Activated CD8-positive, alpha-beta memory T cell treated with anti-CD3 and anti-CD28 coated beads for 1 hour (primary cell): ENCODE data around the gene CATSPERD.

Source experiments
- DNase-seq, 2 donors: peaks; one replicate each; pipeline ENCODE4 v3.0.0-alpha.2; 2020; ENCODE audit warnings: low read depth in 1 of 2; ENCODE audit errors: extremely low read depth in 1 of 2

Gene CATSPERD

GRCh38 chr19:5719961-5720790 is at the start of gene CATSPERD, which contains the start of gene LONP1:
Gene CATSPERD (plus strand): TSS chr19:5720637. CDS start chr19:5720738, 101 bp downstream.
Gene LONP1 (minus strand): TSS chr19:5720146. CDS start chr19:5720132, 14 bp downstream.
- DNase-seq: peak; percentile 96 to 97

GRCh38 chr19:5671600-5671999 is 48.8 kb upstream of the CATSPERD start:
- no peak for DNase-seq

GRCh38 chr19:5672708-5673459 is 47.6 kb upstream of the CATSPERD start:
- no peak for DNase-seq

GRCh38 chr19:5673752-5674151 is 46.7 kb upstream of the CATSPERD start:
- DNase-seq: no peak

GRCh38 chr19:5674714-5675113 is 45.7 kb upstream of the CATSPERD start:
- DNase-seq: no peak

GRCh38 chr19:5676105-5676771 is 44.2 kb upstream of the CATSPERD start:
- DNase-seq: no peak

GRCh38 chr19:5676772-5677105 is 43.7 kb upstream of the CATSPERD start:
- no peak for DNase-seq

- DNase-seq: no peak
Measured at GRCh38 chr19:5677136-5677535, 43.3 kb upstream of the CATSPERD start.

- DNase-seq: no peak
Measured at GRCh38 chr19:5677580-5677979, 42.9 kb upstream of the CATSPERD start.

GRCh38 chr19:5678071-5678718 is 42.2 kb upstream of the CATSPERD start:
- DNase-seq: no peak

GRCh38 chr19:5679289-5680083 is 41.0 kb upstream of the CATSPERD start:
- no peak for DNase-seq

- no peak for DNase-seq
Measured at GRCh38 chr19:5680084-5680436, 40.4 kb upstream of the CATSPERD start.

- peak; percentile 94 to 96 for DNase-seq
Measured at GRCh38 chr19:5680437-5681368, 39.7 kb upstream of the CATSPERD start, which contains the start of the genes HSD11B1L and MICOS13. Gene HSD11B1L (plus strand): TSS chr19:5681027. CDS start chr19:5684833, 3,806 bp downstream. Gene MICOS13 (minus strand): TSS chr19:5680516. CDS start chr19:5680486, 30 bp downstream.

GRCh38 chr19:5681391-5682106 is 38.9 kb upstream of the CATSPERD start:
- DNase-seq: no peak

GRCh38 chr19:5682107-5682482 is 38.3 kb upstream of the CATSPERD start:
- no peak for DNase-seq

GRCh38 chr19:5683177-5683886 is 37.1 kb upstream of the CATSPERD start:
- DNase-seq: no peak

GRCh38 chr19:5684694-5685430 is 35.6 kb upstream of the CATSPERD start:
- no peak for DNase-seq
